Measurements from ENCODE around the gene BTBD2. TPM values are rescaled to one million over a fixed set of nuclear protein-coding genes. Genes with fewer than 3 reads are reported as not detected.
A peak's percentile ranks its signal among the peaks of the same experiment; 100 is the strongest.

BTBD2 gene
- polyA plus RNA-seq, 2 donors = 40.0 to 48.9 TPM

GRCh38 chr19:1936916-1937610 lies 78.5 kb downstream of the BTBD2 start:
- WGBS, 2 donors = 89 to 90% methylated on average over 24 of the region's 24 CpGs
- H3K4me3 ChIP-seq (ENCODE audit: low read depth in 1 of 2, low read length in 2 of 2) = no peak overlapping the region
- H3K9me3 ChIP-seq (ENCODE audit: control insufficient read depth in 2 of 2, insufficient read depth in 1 of 2, low read depth in 1 of 2, low read length in 1 of 2) = no peaks in the 10 kb centered on the region
- H3K27ac ChIP-seq (ENCODE audit: low read depth in 2 of 2, low read length in 1 of 2) = no peak overlapping the region
- H3K4me1 ChIP-seq (ENCODE audit: control insufficient read depth in 2 of 2, insufficient read depth in 2 of 2, low read length in 1 of 2) = peaks cover 2 to 13% of the 10 kb centered on the region in 2 donors
- H3K27me3 ChIP-seq (ENCODE audit: control insufficient read depth in 1 of 2, insufficient read depth in 2 of 2, low read length in 2 of 2) = no peaks in the 10 kb centered on the region
- H3K36me3 ChIP-seq (ENCODE audit: control insufficient read depth in 2 of 2, insufficient read depth in 2 of 2, low read length in 1 of 2) = no peaks in the 10 kb centered on the region

GRCh38 chr19:1936430-1936829 lies 79.1 kb downstream of the BTBD2 start:
- no peaks in the 10 kb centered on the region for H3K27me3 ChIP-seq (ENCODE audit: control insufficient read depth in 1 of 2, insufficient read depth in 2 of 2, low read length in 2 of 2)
- H3K4me3 ChIP-seq (ENCODE audit: low read depth in 1 of 2, low read length in 2 of 2) = no peak overlapping the region
- peak overlapping the region in 1 of 2 donors; percentile 67 for H3K27ac ChIP-seq (ENCODE audit: low read depth in 2 of 2, low read length in 1 of 2)
- H3K4me1 ChIP-seq (ENCODE audit: control insufficient read depth in 2 of 2, insufficient read depth in 2 of 2, low read length in 1 of 2) = peaks cover 2 to 13% of the 10 kb centered on the region in 2 donors
- WGBS, 2 donors = 86 to 89% methylated on average over 3 of the region's 3 CpGs
- H3K9me3 ChIP-seq (ENCODE audit: control insufficient read depth in 2 of 2, insufficient read depth in 1 of 2, low read depth in 1 of 2, low read length in 1 of 2) = no peaks in the 10 kb centered on the region
- H3K36me3 ChIP-seq (ENCODE audit: control insufficient read depth in 2 of 2, insufficient read depth in 2 of 2, low read length in 1 of 2) = no peaks in the 10 kb centered on the region

- H3K36me3 ChIP-seq (ENCODE audit: control insufficient read depth in 2 of 2, insufficient read depth in 2 of 2, low read length in 1 of 2) = no peaks in the 10 kb centered on the region
- WGBS, 2 donors = 56 to 64% methylated on average over 11 of the region's 11 CpGs
- H3K27me3 ChIP-seq (ENCODE audit: control insufficient read depth in 1 of 2, insufficient read depth in 2 of 2, low read length in 2 of 2) = no peaks in the 10 kb centered on the region
- H3K27ac ChIP-seq (ENCODE audit: low read depth in 2 of 2, low read length in 1 of 2) = peak overlapping the region in 1 of 2 donors; percentile 67
- H3K4me1 ChIP-seq (ENCODE audit: control insufficient read depth in 2 of 2, insufficient read depth in 2 of 2, low read length in 1 of 2) = peaks cover 2 to 13% of the 10 kb centered on the region in 2 donors
- no peaks in the 10 kb centered on the region for H3K9me3 ChIP-seq (ENCODE audit: control insufficient read depth in 2 of 2, insufficient read depth in 1 of 2, low read depth in 1 of 2, low read length in 1 of 2)
- no peak overlapping the region for H3K4me3 ChIP-seq (ENCODE audit: low read depth in 1 of 2, low read length in 2 of 2)
These were observed 79.9 kb downstream of the BTBD2 start for GRCh38 chr19:1935484-1936208.

Other genes with a start within 250 kb of the BTBD2 start
- 1 to 10 TPM in 1 of 2 donors, under 1 TPM in 1; 0.68 to 1.2 TPM for gene ATP8B3, start 203.4 kb downstream of the BTBD2 start, polyA plus RNA-seq
- 10 to 100 TPM; 13.9 to 27.4 TPM for gene REXO1, start 167.2 kb downstream of the BTBD2 start, polyA plus RNA-seq
- 10 to 100 TPM in 1 of 2 donors, 1 to 10 TPM in 1; 9.3 to 13.5 TPM for gene KLF16, start 152.1 kb downstream of the BTBD2 start, polyA plus RNA-seq
- gene ABHD17A, start 130.2 kb downstream of the BTBD2 start, polyA plus RNA-seq = 10 to 100 TPM; 73.9 to 76.2 TPM
- gene ADAT3, start 110.3 kb downstream of the BTBD2 start, polyA plus RNA-seq = 1 to 10 TPM; 6.4 to 6.9 TPM
- 10 to 100 TPM; 29.0 to 38.6 TPM for gene SCAMP4, start 110.3 kb downstream of the BTBD2 start, polyA plus RNA-seq
- gene CSNK1G2, start 74.5 kb downstream of the BTBD2 start, polyA plus RNA-seq = 10 to 100 TPM; 59.9 to 63.7 TPM
- 100 to 1,000 TPM; 167 to 244 TPM for gene MKNK2, start 35.5 kb upstream of the BTBD2 start, polyA plus RNA-seq
- 10 to 100 TPM; 11.0 to 12.4 TPM for gene MOB3A, start 80.6 kb upstream of the BTBD2 start, polyA plus RNA-seq
- gene IZUMO4, start 81.2 kb upstream of the BTBD2 start, polyA plus RNA-seq = 10 to 100 TPM in 1 of 2 donors, 1 to 10 TPM in 1; 6.4 to 16.0 TPM
- gene AP3D1, start 135.9 kb upstream of the BTBD2 start, polyA plus RNA-seq = 10 to 100 TPM; 50.8 to 64.5 TPM
- 10 to 100 TPM in 1 of 2 donors, 1 to 10 TPM in 1; 7.6 to 17.9 TPM for gene DOT1L, start 148.2 kb upstream of the BTBD2 start, polyA plus RNA-seq
- gene PLEKHJ1, start 220.6 kb upstream of the BTBD2 start, polyA plus RNA-seq = 10 to 100 TPM; 55.5 to 59.5 TPM
- gene SF3A2, start 221.1 kb upstream of the BTBD2 start, polyA plus RNA-seq = 10 to 100 TPM; 38.2 to 55.3 TPM
- 1 to 10 TPM in 1 of 2 donors, under 1 TPM in 1; 0.55 to 2.5 TPM for gene AMH, start 233.6 kb upstream of the BTBD2 start, polyA plus RNA-seq
- under 1 TPM; 0.13 to 0.20 TPM for gene JSRP1, start 240.7 kb upstream of the BTBD2 start, polyA plus RNA-seq

Data from esophagus (tissue), 2 donors.